ENCODE data around the gene WIPF1.

- no peak for TF ChIP-seq CTCF (IDR thresholded peaks at IDR 0.05; ENCODE audit: poor library complexity)
- TF ChIP-seq EZH2phosphoT487 (IDR thresholded peaks at IDR 0.05; ENCODE audit: low read depth, severe bottlenecking, unreplicated experiment) = no peak
These were observed 8.3 kb downstream of the WIPF1 start for GRCh38 chr2:174589334-174589733.

Data from hepatocyte (in vitro differentiated cells).